Stimulated activated CD4-positive, alpha-beta T cell treated with anti-CD3 and anti-CD28 coated beads, Interleukin-2, amount 100 ng/mL, for 24 hours (primary cell): Measurements from ENCODE around the gene PIAS4.

Experiments
- DNase-seq, 2 donors: peaks; one replicate each; pipeline ENCODE4 v3.0.0-alpha.2; 2020

PIAS4 gene

DNA sequence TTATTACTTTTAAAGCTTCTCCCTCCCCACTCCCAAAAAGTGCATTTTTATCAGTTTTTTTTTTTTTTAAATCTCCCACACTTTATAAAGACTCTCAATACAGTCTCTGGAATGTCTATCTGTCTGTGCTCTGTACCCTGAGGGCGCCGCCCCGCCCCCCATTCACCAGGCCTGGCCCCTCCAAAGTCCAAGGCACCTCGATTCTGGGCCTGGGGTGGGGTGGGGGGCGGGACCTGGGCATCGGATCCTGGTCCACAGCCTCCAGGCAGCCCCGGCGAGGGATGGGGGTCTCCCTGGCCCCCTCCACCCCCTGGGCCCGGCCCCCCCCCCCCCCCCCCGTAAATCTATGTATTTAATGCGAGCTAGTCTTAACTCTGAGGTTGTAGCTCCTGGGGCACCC is 35.9 kb downstream of the PIAS4 start:
- no peak for DNase-seq

DNA sequence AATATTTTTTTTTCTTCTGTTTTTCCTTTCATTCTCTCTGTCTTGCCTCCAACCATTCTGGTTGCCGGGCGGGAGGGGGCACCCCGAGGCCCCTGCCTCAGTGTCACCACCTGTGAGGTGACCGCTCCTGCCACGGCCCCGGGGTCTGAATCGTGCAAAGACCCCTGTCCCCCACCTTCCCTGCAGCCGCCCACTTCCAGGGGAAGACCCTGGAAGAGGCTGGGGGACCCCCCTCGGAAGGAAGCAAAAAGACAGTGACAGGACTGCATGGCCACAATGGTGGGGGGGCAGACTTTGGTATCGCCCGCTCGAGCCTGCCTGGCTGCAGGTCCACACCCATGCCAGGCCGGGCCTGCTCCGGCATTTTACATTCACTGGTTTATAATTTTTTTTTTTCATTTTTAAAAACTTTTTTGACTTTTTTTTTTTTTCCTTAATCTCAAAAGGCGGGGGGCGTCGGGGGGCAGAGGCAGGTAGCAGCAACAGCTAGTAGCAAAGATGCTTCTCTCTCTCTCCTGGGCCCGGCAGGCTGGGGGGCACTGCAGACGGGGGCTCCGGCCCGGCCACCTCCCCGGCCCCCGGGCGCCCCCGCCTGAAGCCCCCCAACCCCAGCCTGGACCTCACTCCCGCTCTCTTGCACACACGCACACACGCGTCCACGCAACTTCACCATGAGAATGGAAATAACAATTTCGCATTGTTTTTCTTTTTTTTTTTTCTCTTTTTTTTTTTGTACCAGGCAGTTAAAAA is 36.6 kb downstream of the PIAS4 start:
- no peak for DNase-seq

DNA sequence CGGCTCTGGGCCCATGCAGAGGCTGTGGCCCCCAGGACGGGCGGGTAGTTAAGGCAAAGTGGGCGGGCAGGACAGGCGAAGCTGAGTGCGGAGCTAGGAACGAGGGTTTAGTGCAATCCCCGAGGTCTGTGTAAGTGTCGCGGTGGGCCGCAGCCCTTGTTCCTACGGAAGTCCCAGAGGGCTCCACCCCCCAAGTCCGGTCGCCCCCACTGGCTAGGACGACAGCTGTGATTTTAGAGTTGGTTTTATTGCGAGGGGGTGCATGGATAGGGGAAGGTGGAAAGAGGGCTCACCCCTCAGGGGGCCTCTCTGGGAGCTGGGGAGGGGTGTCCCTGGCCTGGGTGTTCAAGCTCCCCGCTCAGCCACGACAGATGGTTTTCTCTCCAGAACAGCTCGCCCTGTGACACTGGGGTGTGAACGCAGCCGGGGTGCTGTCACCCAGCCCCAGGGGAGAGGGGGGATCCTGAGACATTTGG is 37.5 kb downstream of the PIAS4 start:
- DNase-seq = no peak

DNA sequence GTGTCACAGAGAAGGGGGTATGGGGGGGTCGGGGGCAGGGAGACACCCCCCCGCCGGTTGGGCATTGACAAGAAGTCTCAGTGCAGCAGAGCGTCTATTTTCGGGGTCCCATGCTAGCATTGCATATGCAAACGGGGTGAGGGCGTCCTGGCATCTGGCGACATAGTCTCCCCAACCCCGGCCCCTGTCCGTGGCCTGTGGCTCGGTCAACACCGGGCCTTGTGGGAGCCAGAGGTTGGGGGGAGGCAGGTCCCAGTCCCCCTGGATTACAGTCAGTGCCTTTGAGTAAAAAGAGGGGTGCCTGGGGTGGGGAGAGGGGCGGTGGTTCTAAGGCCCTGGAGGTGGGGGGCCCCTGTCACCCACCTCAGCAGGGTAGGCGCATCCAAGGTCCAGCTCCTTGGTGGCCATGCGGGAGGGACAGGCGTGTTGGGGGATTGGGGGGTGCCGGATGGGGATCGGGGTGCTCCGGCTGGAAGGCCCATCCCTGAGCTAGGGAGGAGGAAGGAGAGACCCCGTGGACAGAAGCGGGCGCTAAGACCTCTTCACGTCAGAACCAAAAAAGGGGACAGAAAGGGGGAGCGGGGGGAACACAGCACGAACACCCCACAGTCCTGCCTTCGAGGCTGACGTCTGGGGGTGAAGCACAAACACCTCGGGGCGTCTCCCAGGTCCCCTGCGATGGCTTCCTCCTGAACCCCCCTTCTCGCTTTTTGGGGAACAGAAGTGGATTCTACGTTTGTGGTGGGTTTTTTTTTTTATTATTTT is 38.2 kb downstream of the PIAS4 start:
- no peak for DNase-seq

DNA sequence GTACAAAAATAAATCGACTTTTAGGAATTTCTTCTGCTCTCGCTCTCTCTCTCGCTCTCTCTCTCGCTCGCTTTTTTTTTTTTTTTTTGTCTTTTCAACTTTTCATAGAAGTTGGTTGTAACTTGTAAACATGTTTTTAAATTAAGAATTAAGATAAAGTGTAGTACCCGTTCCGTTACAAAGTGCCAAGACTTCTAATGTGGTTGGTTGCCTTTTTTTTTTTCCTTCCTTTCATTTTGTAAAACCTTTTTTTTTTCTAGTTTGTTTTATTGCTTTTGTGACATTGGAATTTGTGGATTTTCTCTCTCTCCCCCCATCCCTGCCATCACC is 38.8 kb downstream of the PIAS4 start:
- no peak for DNase-seq

DNA sequence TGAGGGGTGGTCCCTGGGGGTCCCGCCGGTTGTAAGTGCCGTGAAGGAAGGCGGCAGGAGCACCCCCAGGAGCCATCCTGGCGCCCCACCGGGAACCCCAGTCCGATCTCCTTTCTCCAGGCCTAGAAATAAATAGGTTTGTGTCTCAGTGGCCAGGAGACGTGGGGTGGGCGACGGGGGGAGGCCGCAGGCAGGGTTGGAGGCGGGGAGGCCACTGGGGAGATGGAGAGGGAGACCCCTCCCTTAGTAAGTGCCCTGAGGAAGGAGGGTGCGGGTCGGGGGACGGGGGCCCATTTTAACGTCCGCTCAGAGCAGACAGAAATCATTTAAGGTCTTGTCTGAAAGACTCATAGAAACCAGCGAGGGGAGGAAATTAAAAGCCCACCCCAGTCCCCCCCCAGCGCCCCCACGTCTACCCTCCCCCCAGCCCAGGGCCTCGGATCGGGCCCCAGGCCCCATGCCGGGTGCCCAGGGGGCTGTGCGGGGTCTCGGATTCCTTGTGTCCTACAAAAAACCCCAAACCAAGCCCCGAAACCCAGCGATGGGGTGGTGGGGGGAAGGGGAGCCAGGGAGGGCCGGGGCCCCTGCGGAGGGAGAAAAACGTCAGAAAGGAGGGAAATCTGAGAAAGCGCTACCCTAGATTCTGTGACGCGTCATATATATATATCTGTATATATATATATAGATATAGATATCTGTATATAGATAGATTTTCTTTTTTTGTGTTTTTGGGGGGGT is 39.6 kb downstream of the PIAS4 start:
- no peak for DNase-seq

DNA sequence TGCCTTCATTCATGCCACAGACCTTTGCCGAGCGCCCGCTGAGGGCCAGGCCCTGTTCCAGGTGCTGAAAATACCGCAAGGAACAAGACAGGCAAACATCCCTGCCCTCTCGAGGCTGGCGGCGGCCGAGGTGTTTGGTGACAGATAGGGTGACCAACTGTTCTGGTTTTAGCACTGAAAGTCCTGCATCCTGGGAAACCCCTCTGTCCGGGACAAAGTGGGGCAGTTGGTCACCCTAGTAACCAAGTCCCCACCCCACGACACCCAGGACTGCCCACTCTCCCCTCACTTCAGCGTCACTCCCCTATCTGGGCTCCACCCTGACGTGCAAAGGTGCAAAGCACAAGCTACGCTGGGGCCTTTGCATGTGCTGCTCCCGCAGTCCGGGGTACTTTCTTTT is 41.9 kb downstream of the PIAS4 start:
- DNase-seq = no peak

DNA sequence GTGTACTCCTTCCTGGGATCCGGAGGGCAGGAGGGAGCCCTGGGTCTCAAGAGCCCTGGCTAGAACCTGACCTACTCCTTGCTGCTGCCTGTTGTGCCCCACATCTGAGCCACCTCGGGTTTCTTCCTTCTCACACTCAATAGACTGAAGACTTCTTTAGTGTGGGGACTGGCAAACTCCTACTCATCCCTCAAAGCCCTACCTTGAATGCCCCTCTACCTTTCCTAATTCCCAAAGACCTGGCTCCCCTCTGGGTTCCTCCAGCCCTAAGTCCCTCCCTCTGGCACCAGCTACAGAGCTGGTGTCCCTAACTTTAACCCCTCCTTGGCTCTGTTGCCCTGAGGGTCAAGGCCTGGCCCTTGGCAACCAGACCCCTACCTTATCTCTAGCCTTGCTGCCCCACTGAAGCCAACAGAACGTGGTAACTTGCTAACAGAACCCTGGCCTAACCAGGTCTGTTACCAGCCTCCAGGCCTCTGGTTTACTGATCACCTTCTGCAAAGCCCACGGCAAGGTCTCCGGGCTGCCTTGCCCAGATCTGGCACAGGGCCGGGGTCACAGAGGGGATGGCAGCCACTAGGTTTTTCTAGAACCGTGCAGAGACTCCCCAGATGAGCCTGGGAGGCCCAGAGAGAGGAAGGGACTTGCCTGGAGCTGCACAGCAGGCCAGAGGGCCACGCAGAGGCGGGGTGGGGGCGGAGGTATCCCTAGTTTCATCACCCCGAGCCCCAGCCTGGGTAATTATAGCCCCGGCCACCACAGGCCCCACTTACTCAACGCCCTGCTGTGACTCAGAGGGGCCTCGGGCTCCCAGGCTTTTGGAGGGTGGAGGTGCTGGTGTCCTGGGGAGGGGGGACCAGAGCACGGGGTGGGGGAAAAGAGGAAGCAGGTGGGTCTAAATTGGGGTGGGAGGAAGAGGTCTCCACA is 43.9 kb downstream of the PIAS4 start:
- DNase-seq = no peak

DNA sequence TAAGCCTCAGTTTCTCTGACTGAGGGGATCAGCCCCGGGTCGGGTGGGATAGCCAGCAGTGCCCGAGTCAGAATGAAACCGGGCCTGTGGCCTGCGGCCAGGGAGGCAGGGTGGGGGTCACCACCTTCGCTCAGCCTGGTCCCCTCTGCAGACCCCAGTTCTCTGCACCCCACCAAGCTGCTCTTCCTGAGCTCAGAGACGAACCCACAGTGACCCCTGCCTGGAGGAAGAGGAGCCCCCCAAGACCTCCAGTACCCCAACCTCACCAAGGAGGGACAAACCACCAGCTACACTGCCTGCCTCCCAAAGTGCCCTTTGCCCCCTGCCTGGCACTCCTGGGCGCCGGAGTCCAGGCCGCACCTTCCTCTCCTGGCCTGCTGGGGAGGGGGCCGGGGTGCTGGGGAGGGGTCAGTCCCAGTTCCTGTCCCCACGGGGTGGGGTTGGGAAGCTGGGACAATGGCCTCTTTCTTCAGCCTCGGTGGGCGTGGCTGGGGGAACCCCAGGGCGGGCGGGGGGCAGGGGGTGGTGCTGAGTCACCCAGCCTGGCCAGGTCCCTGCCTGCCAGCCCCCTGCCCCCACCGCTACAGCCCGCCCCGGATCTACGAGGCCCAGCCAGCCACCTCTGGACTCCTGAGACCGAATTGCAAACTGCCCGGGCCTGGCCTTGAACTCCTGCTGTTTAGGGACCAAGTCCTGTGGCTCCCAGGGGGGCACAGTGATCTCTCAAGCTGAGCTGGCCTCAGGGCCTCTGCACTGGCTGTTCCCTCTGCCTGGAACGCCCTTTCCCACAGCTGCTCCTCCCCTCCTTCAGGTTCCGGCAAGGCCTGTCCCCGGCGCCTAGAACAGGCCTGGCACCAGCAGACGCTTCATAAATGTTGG is 44.8 kb downstream of the PIAS4 start:
- no peak for DNase-seq

DNA sequence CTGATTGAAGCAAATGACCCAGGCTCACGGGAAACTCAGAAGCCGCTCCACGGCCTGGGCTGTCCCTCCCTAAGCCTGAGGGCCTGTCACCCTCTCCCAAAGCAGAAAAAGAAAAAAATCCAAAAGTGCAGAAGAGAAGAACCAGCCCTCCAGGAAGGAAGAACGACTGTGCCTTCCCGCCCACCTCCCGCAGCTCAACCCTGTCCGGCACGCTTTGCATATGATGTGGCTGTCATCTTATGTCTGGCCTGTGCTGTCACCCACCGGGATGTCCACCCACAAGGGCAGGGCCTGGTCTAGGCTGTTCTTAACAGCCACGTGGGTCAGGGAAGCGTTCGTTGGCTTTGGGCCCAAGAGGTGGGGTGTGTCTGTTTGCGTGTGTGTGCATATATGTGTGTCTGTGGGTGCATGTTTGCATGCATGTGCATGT is 45.5 kb downstream of the PIAS4 start:
- DNase-seq = no peak

DNA sequence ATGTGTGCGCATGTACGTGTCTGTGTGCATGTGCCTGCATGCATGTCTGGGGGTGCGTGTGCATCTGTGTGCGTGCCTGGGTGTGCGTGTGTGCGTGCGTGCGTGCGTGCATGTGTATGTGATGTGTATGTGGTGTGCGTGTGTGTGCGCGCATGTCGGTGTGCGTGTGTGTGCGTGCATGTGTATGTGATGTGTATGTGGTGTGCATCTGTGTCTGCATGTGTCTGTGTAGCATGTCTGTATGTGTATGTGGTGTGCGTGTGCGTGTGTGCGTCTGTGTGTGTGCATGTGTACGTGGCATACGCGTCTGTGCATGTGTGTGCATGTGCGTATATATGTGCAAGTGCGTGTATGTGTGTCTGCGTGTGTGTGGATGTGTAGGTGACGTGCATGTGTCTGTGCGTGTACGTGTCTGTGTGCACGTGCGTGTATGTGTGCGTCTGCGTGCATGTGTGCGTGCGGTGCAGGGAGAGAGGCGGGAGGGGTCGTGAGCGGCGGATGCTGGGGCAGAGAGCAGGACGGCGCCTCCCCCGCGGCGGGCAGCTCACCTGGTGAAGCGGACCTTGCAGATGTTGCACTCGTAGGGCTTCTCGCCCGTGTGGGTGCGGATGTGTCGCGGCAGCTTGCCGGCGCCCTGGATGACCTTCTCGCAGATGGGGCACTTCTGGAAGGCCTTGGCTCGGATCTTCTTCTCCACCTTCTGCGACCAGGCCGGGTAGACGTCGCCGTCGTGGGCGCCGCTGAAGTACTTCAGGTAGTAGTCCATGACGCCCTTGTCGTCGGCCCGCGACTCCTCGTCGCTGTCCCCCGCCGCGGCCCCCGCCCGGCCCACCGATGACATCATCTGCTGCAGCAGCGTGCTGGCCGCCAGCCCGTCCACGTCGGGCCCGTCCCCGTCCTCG is 46.1 kb downstream of the PIAS4 start:
- DNase-seq = no peak

DNA sequence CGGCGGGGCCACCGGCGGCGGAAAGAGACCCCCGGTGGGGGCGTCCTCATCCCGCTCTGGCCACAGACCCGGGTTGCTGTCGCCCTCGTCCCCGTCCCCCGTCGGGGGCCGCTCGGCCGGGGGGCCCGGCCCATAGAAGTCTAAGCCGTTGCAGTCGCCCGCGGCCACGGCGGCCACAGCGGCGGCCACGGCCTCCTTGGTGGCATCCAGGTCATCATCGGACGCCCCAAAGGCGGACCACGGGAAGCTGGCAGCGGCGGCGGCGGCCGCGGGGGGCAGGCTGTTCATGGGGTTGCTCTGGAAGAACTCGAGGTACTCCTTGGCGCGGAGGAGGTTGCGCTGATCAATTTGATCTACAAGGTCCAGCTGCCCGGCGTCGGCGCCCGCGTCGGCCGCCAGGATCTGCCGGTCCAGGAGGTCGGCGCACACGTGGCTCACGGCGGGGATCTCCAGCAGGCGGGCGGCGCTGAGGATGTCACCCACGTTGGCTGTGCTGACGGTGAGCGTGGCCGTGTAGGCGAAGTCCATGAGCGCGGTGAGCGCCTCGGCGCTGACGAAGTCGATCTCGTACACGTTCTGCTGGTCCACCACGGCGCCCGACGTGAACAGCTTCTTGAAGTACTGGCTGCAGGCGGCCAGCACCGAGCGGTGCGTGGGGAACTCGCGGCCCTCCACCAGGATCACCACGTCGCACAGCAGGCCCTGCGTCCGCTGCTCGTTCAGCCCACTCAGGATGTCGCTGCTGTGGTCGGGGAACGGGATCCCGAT is 47.1 kb downstream of the PIAS4 start:
- DNase-seq = no peak

DNA sequence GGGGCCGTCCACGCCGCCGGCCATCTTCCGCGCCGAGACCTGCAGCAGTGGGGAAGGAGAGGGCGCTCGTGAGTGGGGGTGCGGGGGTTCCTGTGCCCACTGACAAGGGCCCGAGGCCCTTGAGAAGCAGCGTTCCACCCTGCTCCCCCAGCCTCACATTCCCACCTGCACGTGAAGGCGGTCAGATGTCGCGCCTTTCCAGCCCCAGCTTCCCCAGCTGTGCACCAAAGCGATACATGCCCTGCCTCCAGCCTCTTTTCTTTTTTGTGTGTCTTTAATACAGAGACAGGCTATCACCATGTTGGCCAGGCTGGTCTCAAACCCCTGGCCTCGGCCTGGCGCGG is 47.6 kb downstream of the PIAS4 start:
- no peak for DNase-seq

DNA sequence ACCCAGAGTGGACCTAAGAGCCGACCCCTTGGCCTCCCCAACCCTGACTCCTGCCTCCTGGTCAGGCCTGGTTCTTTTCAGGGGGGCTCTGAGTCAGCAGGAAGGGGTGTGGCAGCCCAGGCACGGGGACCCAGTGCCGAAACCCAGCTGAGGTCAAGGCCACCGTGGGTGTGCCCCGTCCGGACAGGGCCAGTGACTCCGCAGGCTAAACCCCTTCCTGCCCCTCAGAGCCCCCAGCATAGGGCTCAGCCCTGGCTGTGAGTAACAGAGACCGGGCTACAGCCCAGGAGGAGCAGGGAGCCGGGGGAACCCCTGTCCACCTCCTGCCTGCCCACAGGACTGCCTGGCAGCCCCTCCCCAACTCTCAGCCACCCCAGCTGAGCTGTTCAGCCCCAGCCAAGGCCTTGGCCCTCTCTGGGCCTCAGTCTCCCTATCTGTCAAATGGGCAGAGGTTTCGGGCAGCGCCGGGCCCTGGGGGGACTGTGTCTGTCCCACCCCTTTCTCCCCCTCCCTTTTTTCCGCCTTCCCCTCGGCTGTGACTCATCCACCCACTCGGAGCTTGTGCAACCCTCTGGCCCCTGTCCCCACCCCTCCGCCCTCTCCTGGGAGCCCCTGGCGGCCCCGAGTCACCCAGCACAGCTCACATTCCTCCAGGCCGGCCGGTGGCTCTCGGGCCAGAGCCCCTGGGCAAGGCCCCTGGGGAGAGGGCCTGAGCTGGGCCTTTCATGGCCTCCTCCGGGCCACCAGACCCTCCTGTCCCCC is 50.6 kb downstream of the PIAS4 start:
- peak; percentile 65 to 66 for DNase-seq

DNA sequence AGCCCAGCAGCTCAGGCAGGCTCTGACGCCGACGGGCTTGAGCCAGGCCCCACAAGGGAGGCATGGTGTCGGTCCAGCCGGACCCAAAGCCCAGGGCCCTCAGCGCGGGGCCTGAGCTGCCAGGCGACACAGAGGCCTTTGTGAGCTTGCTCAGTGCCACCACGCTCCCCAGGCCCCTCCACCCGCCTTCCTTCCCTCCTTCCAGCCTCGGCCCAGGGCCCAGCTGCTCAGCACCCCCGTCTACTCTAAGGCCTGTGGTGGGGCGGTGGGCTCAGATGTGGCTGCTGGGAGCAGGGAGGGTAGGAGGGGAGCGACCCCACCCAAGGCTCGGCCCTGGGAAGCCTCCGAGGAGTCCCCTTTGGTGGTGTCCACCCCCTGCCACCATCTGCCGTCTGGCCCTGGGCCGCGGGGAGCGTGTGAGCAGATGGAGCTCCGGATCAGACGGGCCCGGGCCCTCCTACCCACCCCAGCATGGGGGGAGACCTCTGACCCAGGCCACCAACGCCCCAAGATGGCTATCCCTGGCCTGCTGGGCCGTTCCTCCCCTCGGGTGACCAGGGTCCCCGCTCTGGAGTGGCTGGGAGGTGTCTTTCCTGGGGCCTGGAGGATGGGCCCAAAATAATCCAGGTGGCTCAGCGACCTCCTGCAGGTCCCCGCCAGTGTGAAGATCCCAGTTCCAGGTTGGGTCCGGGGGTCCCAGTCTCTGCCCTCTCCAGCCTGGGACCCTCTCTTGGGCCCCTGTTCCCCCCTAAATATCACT is 51.3 kb downstream of the PIAS4 start:
- no peak for DNase-seq

DNA sequence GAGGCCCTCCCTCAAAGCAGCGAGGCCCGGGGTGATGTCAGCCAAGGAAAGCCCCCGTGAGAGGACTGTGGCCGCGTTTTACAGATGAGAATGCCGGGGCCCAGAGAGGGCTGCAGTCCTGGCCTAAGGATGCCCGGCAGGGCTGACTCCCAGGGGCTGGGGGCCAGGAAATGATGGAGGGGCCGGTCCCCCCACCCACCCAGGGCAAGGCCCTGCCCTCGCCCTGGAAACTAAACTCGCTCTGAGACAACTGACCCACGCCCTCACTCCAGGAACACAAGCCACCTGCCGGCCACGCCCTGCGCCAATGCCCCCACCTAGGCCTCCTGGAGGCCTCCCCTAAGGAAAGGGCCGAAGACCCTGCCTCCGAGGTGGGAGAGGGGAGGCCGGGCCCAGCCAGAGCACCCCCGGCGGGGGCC is 51.9 kb downstream of the PIAS4 start:
- no peak for DNase-seq

DNA sequence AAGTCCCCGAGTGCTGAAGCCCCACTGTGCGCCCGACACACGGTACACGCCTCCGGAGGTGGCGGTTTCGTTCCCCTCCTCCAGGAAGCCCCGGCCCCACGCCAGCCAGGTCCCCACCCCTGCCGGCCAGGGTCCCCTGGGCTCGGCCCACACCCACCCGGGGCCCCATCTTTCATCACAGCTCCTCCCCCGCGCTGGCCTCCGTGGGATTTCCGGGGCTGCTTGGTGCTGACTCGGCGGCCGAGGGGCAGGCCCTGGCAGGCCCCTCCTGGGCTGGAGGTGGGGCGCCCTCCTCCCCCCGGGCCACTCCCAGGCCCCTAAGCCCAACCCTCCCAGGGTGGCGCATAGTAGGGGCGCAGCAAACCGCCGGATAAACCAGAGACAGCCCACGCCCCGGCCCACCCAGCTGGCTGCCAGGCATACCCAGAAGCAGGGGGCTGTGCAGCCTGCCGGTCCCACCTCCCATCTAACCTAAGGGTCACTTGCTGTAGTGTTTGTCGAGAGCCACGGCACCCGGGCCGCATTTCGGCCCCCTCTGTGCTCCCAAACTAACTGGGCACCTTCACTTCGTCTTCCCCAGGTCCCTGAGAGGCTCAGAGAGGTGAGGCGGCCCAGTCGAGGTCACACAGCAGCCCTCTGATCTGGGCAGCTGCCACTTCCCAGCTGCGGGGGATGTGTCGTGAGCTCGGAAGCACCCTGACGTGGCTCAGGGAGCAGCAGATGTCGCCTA is 52.5 kb downstream of the PIAS4 start:
- DNase-seq = peak; percentile 54 to 64
